AG04449 (cell line): ENCODE measurements around the gene UNC79.

Experiments
- CTCF ChIA-PET: fragments of 350-600 bp; formaldehyde crosslinking; extraction: SDS; loops from one replicate; lab custom pipeline; 2021; ENCODE audit warnings: antibody characterized with exemption; lab: Yijun Ruan, JAX
- POLR2A ChIA-PET: fragments of 400-600, 350-600 bp; formaldehyde crosslinking; extraction: SDS; loops from one replicate; lab custom pipeline; 2020; ENCODE audit warnings: antibody characterized with exemption, inconsistent platforms; lab: Yijun Ruan, JAX
- DNase-seq: peaks from one replicate; pipeline ENCODE4 v3.0.0-alpha.2; 2010; ENCODE audit warnings: low read depth, low spot score
- H3K4me3 ChIP-seq: 2 replicates; pipeline ENCODE4 v1.5.1; 2011; ENCODE audit warnings: low read depth, mild to moderate bottlenecking, control low read depth, low read length
- CTCF ChIP-seq: IDR thresholded peaks from one replicate; pipeline ENCODE4 v1.5.1; 2011; ENCODE audit warnings: mild to moderate bottlenecking, moderate library complexity, low read length, control low read depth, inconsistent platforms; ENCODE audit not compliant: insufficient read depth; ENCODE audit errors: missing control alignments

Gene UNC79

GRCh38 chr14:93579178-93579577 lies 148.4 kb downstream of the UNC79 start:
- POLR2A ChIA-PET: no interaction called here
- CTCF ChIA-PET: no interaction called here

GRCh38 chr14:93582516-93582915 lies 151.8 kb downstream of the UNC79 start:
- CTCF ChIA-PET: no interaction called here
- H3K4me3 ChIP-seq: no peak overlapping the region
- POLR2A ChIA-PET: no interaction called here
- no peak for TF ChIP-seq CTCF
- DNase-seq: no peak

More at GRCh38 chr14:93579178-93579577, 148.4 kb downstream of the UNC79 start:
- no peak for TF ChIP-seq CTCF
- no peak for DNase-seq
- no peak overlapping the region for H3K4me3 ChIP-seq

DNA sequence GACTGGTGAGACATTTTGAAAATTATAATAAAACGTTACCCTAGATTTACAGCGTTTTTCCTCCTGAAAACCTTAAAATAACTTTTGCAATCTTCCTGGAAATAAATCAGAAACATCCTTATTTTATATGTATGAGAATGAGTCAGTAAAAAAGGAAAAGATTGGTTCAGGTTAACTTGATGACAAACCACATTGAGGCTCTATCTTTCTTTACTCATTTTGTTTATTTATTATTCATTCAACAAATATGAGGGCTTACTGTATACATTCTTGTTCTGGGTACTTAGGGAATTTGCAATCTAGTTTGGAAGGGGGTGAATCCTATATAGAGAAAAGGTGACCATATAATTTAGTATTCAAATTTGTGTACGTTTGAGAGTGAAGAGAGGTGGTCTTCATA lies 156.6 kb downstream of the UNC79 start:
- DNase-seq: no peak
- TF ChIP-seq CTCF: no peak
- ChIA-PET POLR2A (no interaction called here), CTCF (no interaction called here)
- H3K4me3 ChIP-seq: no peak overlapping the region

DNA sequence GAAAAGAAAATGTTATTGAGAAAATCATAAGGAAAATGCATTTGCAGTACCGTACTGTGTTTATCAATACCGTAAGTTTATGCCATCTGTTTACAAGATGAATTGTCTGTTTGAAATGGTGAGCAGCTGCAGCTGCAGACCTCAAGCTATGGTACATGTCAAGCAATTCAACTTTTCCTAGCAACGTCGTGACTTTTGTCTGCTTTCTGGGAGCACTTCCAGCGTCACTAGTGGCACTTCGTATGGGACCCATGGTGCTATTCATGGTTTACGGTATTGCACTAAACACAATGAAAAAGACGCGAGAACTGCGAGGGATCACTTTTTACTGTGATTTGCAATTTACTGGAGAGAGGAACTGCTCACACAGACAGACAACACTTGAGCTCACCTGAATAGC lies 160.8 kb downstream of the UNC79 start:
- no peak overlapping the region for H3K4me3 ChIP-seq
- ChIA-PET POLR2A (no interaction called here), CTCF (no interaction called here)
- no peak for TF ChIP-seq CTCF
- no peak for DNase-seq

GRCh38 chr14:93592786-93593185 lies 162.0 kb downstream of the UNC79 start:
- ChIA-PET POLR2A (no interaction called here), CTCF (no interaction called here)
- no peak for DNase-seq
- H3K4me3 ChIP-seq: no peak overlapping the region
- no peak for TF ChIP-seq CTCF

DNA sequence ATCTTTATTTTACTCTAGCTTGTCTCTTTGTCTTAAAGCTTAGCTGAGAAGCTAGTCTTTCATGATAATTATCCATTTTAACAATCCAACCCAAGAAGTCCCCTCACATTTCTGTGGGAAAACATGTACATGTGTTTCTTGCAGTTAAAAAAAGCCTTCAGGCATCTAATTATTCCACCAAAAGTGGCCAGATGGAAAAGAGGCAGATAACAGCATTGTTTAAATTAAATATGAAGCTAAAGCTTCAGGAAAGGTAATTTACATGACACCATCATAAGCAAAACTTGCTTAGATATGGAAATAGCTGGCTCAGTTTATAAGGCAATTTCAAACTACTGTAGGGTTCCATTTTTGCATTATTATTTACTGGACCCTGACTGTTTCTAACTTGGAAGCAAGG lies 175.4 kb downstream of the UNC79 start:
- ChIA-PET CTCF (no interaction called here), POLR2A (no interaction called here)
- no peak overlapping the region for H3K4me3 ChIP-seq
- no peak for DNase-seq
- no peak for TF ChIP-seq CTCF
